ENCODE measurements around the gene HNRNPC.
"Not testable (repeated sequence)": the region's sequence is repeated elsewhere in the genome, so short reads cannot be mapped to it uniquely, and the experiment has no call there.

Gene HNRNPC

GRCh38 chr14:21268617-21269251 is 508 bp downstream of the HNRNPC start:
- DNase-seq, result peak; percentile 9

GRCh38 chr14:21267886-21268616 is 1.2 kb downstream of the HNRNPC start:
- no peak for DNase-seq

- no peak for DNase-seq
Observed at GRCh38 chr14:21267431-21267845, 1.8 kb downstream of the HNRNPC start.

GRCh38 chr14:21264025-21264801 is 5.0 kb downstream of the HNRNPC start:
- DNase-seq, result peak; percentile 51

- no peak for DNase-seq
Observed at GRCh38 chr14:21263284-21264024, 5.8 kb downstream of the HNRNPC start.

GRCh38 chr14:21262410-21262809 is 6.8 kb downstream of the HNRNPC start:
- DNase-seq, result no peak

- DNase-seq, result no peak
Observed at GRCh38 chr14:21261824-21262223, 7.4 kb downstream of the HNRNPC start.

- no peak for DNase-seq
Observed at GRCh38 chr14:21258889-21259787, 10.1 kb downstream of the HNRNPC start.

GRCh38 chr14:21258005-21258888 is 11.0 kb downstream of the HNRNPC start:
- no peak for DNase-seq

- DNase-seq, result no peak
Observed at GRCh38 chr14:21257394-21257909, 11.8 kb downstream of the HNRNPC start.

GRCh38 chr14:21256539-21257393 is 12.5 kb downstream of the HNRNPC start:
- no peak for DNase-seq

GRCh38 chr14:21256102-21256447 is 13.2 kb downstream of the HNRNPC start:
- DNase-seq, result not testable (repeated sequence)

- no peak for DNase-seq
Observed at GRCh38 chr14:21255385-21256101, 13.7 kb downstream of the HNRNPC start.

GRCh38 chr14:21252149-21252548 is 17.1 kb downstream of the HNRNPC start:
- no peak for DNase-seq

- no peak for DNase-seq
Observed at GRCh38 chr14:21251215-21251614, 18.0 kb downstream of the HNRNPC start.

- DNase-seq, result no peak
Observed at GRCh38 chr14:21248739-21249411, 20.4 kb downstream of the HNRNPC start.

GRCh38 chr14:21248338-21248737 is 20.9 kb downstream of the HNRNPC start:
- no peak for DNase-seq

GRCh38 chr14:21245813-21246212 is 23.4 kb downstream of the HNRNPC start:
- no peak for DNase-seq

GRCh38 chr14:21244544-21244943 is 24.7 kb downstream of the HNRNPC start:
- DNase-seq, result no peak

All from NCI-H226 (cell line).